NAMALWA (cell line): ENCODE measurements around the gene FILIP1L.

Experiments used
- DNase-seq: peaks from one replicate; pipeline ENCODE4 v3.0.0-alpha.2; 2015; ENCODE audit warnings: low spot score

Gene FILIP1L

GRCh38 chr3:100125161-100125938, 11.0 kb upstream of the FILIP1L start:
- no peak for DNase-seq

GRCh38 chr3:100124201-100124761, 10.0 kb upstream of the FILIP1L start:
- DNase-seq: no peak

- DNase-seq: no peak
Measured at GRCh38 chr3:100123112-100123511, 8.8 kb upstream of the FILIP1L start.

- DNase-seq: no peak
Measured at GRCh38 chr3:100122321-100122720, 8.0 kb upstream of the FILIP1L start.

- no peak for DNase-seq
Measured at GRCh38 chr3:100120693-100121092, 6.4 kb upstream of the FILIP1L start.

- DNase-seq: no peak
Measured at GRCh38 chr3:100120012-100120411, 5.7 kb upstream of the FILIP1L start.

GRCh38 chr3:100117093-100117492, 2.8 kb upstream of the FILIP1L start:
- DNase-seq: no peak

GRCh38 chr3:100113723-100114412, 433 bp downstream of the FILIP1L start:
- DNase-seq: no peak

- DNase-seq: no peak
Measured at GRCh38 chr3:100111728-100112127, 2.6 kb downstream of the FILIP1L start.

GRCh38 chr3:100110162-100110561, 4.1 kb downstream of the FILIP1L start:
- no peak for DNase-seq

GRCh38 chr3:100108464-100109079, 5.7 kb downstream of the FILIP1L start:
- no peak for DNase-seq

- no peak for DNase-seq
Measured at GRCh38 chr3:100107221-100107814, 7.0 kb downstream of the FILIP1L start.

GRCh38 chr3:100106531-100107141, 7.7 kb downstream of the FILIP1L start:
- no peak for DNase-seq

GRCh38 chr3:100106094-100106493, 8.2 kb downstream of the FILIP1L start:
- no peak for DNase-seq

GRCh38 chr3:100105501-100105900, 8.8 kb downstream of the FILIP1L start:
- peak; percentile 50 for DNase-seq

- DNase-seq: peak; percentile 5
Measured at GRCh38 chr3:100104817-100105413, 9.4 kb downstream of the FILIP1L start.

- no peak for DNase-seq
Measured at GRCh38 chr3:100104442-100104798, 9.9 kb downstream of the FILIP1L start.

- peak; percentile 9 for DNase-seq
Measured at GRCh38 chr3:100103558-100104441, 10.5 kb downstream of the FILIP1L start.

GRCh38 chr3:100102757-100103156, 11.5 kb downstream of the FILIP1L start:
- DNase-seq: no peak

- DNase-seq: no peak
Measured at GRCh38 chr3:100100425-100100824, 13.9 kb downstream of the FILIP1L start.

GRCh38 chr3:100099621-100100020, 14.7 kb downstream of the FILIP1L start:
- no peak for DNase-seq
